Measurements from ENCODE around the gene GRIP1. TPM values are rescaled to one million over a fixed set of nuclear protein-coding genes. Genes with fewer than 3 reads are reported as not detected.

Gene GRIP1
- total RNA-seq, 2 experiments from 2014 or later: 5.4 TPM

GRCh38 chr12:66375560-66375959 is 303.3 kb downstream of the GRIP1 start:
- no peaks in the 10 kb centered on the region for H3K9me3 ChIP-seq (ENCODE audit: control insufficient read depth in 1 of 2, insufficient read depth in 1 of 2, low read length in 2 of 2)
- H3K27ac ChIP-seq (ENCODE audit: low read depth in 1 of 2, low read length in 2 of 2): no peak overlapping the region
- H3K9me3 Mint-ChIP-seq: no peaks in the 10 kb centered on the region
- ChIA-PET POLR2A (interaction anchor here (0.7 kb wide), 1 partner anchor 71 kb away, joined by 3 read pairs; no protein-coding TSS in a partner anchor), CTCF (interaction anchor here (0.9 kb wide), 1 partner anchor 22 kb away, joined by 3 read pairs; no protein-coding TSS in a partner anchor)
- H3K4me1 Mint-ChIP-seq (ENCODE audit: low read depth): no peaks in the 10 kb centered on the region
- intact Hi-C loops (cut with DNase I, micrococcal nuclease): no loop called here
- H3K27ac Mint-ChIP-seq: no peak overlapping the region
- H3K36me3 Mint-ChIP-seq (ENCODE audit: low read depth): peaks cover 30% of the 10 kb centered on the region
- no peaks in the 10 kb centered on the region for H3K4me1 ChIP-seq (ENCODE audit: insufficient read depth, low read length)
- H3K27me3 Mint-ChIP-seq: no peaks in the 10 kb centered on the region
- no peak for TF ChIP-seq CTCF (IDR thresholded peaks at IDR 0.05)
- H3K4me3 Mint-ChIP-seq: no peak overlapping the region
- H3K27me3 ChIP-seq (ENCODE audit: control insufficient read depth in 1 of 2, insufficient read depth in 2 of 2, low read length in 2 of 2): no peaks in the 10 kb centered on the region
- ATAC-seq (ENCODE audit: poor library complexity): no peak
- H3K36me3 ChIP-seq (ENCODE audit: insufficient read depth, low read length): peaks cover 3% of the 10 kb centered on the region
- no peak for DNase-seq
- H3K4me3 ChIP-seq (ENCODE audit: low read length): no peak overlapping the region

- Mint-ChIP-seq H3K27me3 (no peaks in the 10 kb centered on the region), H3K36me3 (ENCODE audit: low read depth) (peaks cover 56% of the 10 kb centered on the region), H3K9me3 (no peaks in the 10 kb centered on the region), H3K4me3 (no peak overlapping the region), H3K4me1 (ENCODE audit: low read depth) (no peaks in the 10 kb centered on the region), H3K27ac (no peak overlapping the region)
- Histone ChIP-seq H3K27ac (ENCODE audit: low read depth in 1 of 2, low read length in 2 of 2) (no peak overlapping the region), H3K4me3 (ENCODE audit: low read length) (no peak overlapping the region), H3K4me1 (ENCODE audit: insufficient read depth, low read length) (no peaks in the 10 kb centered on the region), H3K9me3 (ENCODE audit: control insufficient read depth in 1 of 2, insufficient read depth in 1 of 2, low read length in 2 of 2) (no peaks in the 10 kb centered on the region), H3K27me3 (ENCODE audit: control insufficient read depth in 1 of 2, insufficient read depth in 2 of 2, low read length in 2 of 2) (no peaks in the 10 kb centered on the region), H3K36me3 (ENCODE audit: insufficient read depth, low read length) (peaks cover 11% of the 10 kb centered on the region)
- ChIA-PET POLR2A (no interaction called here), CTCF (no interaction called here)
- no peak for DNase-seq
- ATAC-seq (ENCODE audit: poor library complexity): no peak
- intact Hi-C loops (cut with DNase I, micrococcal nuclease): no loop called here
- TF ChIP-seq CTCF (IDR thresholded peaks at IDR 0.05): no peak
Observed at GRCh38 chr12:66371982-66372381, 306.9 kb downstream of the GRIP1 start.

- Mint-ChIP-seq H3K4me1 (ENCODE audit: low read depth) (no peaks in the 10 kb centered on the region), H3K27me3 (no peaks in the 10 kb centered on the region), H3K36me3 (ENCODE audit: low read depth) (peaks cover 60% of the 10 kb centered on the region), H3K4me3 (no peak overlapping the region), H3K27ac (no peak overlapping the region), H3K9me3 (no peaks in the 10 kb centered on the region)
- intact Hi-C loops (cut with DNase I, micrococcal nuclease): no loop called here
- Histone ChIP-seq H3K4me1 (ENCODE audit: insufficient read depth, low read length) (no peaks in the 10 kb centered on the region), H3K27me3 (ENCODE audit: control insufficient read depth in 1 of 2, insufficient read depth in 2 of 2, low read length in 2 of 2) (no peaks in the 10 kb centered on the region), H3K36me3 (ENCODE audit: insufficient read depth, low read length) (peaks cover 13% of the 10 kb centered on the region), H3K9me3 (ENCODE audit: control insufficient read depth in 1 of 2, insufficient read depth in 1 of 2, low read length in 2 of 2) (no peaks in the 10 kb centered on the region), H3K27ac (ENCODE audit: low read depth in 1 of 2, low read length in 2 of 2) (no peak overlapping the region), H3K4me3 (ENCODE audit: low read length) (no peak overlapping the region)
- no peak for DNase-seq
- no peak for ATAC-seq (ENCODE audit: poor library complexity)
- CTCF ChIA-PET: no interaction called here
- POLR2A ChIA-PET: interaction anchor here (1.7 kb wide), 1 partner anchor 97 kb away, joined by 4 read pairs; no protein-coding TSS in a partner anchor
- TF ChIP-seq CTCF (IDR thresholded peaks at IDR 0.05): no peak
Observed at GRCh38 chr12:66367015-66367667, 311.7 kb downstream of the GRIP1 start.

Measured in CD4-positive, alpha-beta T cell (primary cell).